IMR-90 (cell line): ENCODE measurements around the gene KCNK6. TPM values are rescaled to one million over a fixed set of nuclear protein-coding genes. Genes with fewer than 3 reads are reported as not detected.

Experiments used
- ATAC-seq: fragments of 200-7000 bp; cut with Tn5 transposase; 2 replicates; pipeline ENCODE4 v1.9.1; 2020; ENCODE audit warnings: low read depth, mild to moderate bottlenecking, moderate library complexity
- BruUV-seq: library from RNA; stranded (reverse); fragments of 400-500 nt; replicated peaks from 2 replicates; lab custom pipeline; 2021; lab: Mats Ljungman, UMichigan
- CTCF ChIA-PET: fragments of 300-600 bp; formaldehyde crosslinking; extraction: SDS; loops from one replicate; lab custom pipeline; 2021; ENCODE audit warnings: antibody characterized with exemption; lab: Yijun Ruan, JAX
- POLR2A ChIA-PET: fragments of 300-600 bp; sonication (Branson Sonifier 250); formaldehyde crosslinking; loops from one replicate; lab custom pipeline; 2022; ENCODE audit warnings: antibody characterized with exemption; ENCODE audit not compliant: unreplicated experiment; lab: Charles Lee
- DNase-seq: peaks from one replicate; pipeline ENCODE4 v3.0.0; 2013
- H2AFZ ChIP-seq: replicated peaks from 2 replicates; pipeline ENCODE3; 2013; ENCODE audit warnings: low read length, mild to moderate bottlenecking; ENCODE audit not compliant: poor library complexity
- H2AK5ac ChIP-seq: 2 replicates; pipeline ENCODE4 v1.6.1; 2013; ENCODE audit warnings: low read depth, low read length, inconsistent platforms
- H2AK9ac ChIP-seq: replicated peaks from 2 replicates; pipeline ENCODE3; 2013; ENCODE audit warnings: mild to moderate bottlenecking, low read depth, low read length, moderate library complexity; ENCODE audit not compliant: poor library complexity
- H2BK120ac ChIP-seq: 2 replicates; pipeline ENCODE4 v1.6.1; 2013; ENCODE audit warnings: low read depth, low read length, inconsistent platforms
- H2BK15ac ChIP-seq: 3 replicates; pipeline ENCODE4 v1.6.1; 2013; ENCODE audit warnings: low read depth, low read length, inconsistent platforms
- H2BK20ac ChIP-seq: 2 replicates; pipeline ENCODE4 v1.6.1; 2013; ENCODE audit warnings: low read depth, mild to moderate bottlenecking, inconsistent platforms, low read length, moderate library complexity
- H2BK5ac ChIP-seq: 2 replicates; pipeline ENCODE4 v1.6.1; 2013; ENCODE audit warnings: mild to moderate bottlenecking, low read depth, low read length, inconsistent platforms; ENCODE audit not compliant: poor library complexity, severe bottlenecking
- H3K14ac ChIP-seq: replicated peaks from 2 replicates; pipeline ENCODE4 v1.6.1; 2013; ENCODE audit warnings: low read depth, low read length, inconsistent platforms
- H3K18ac ChIP-seq: 2 replicates; pipeline ENCODE4 v1.6.1; 2013; ENCODE audit warnings: low read depth, low read length, control low read depth
- H3K23ac ChIP-seq: 2 replicates; pipeline ENCODE4 v1.6.1; 2013; ENCODE audit warnings: low read depth, low read length, inconsistent platforms
- H3K27ac ChIP-seq: 2 replicates; pipeline ENCODE4 v1.5.1; 2013; ENCODE audit warnings: mild to moderate bottlenecking, control low read depth, low read length; ENCODE audit not compliant: insufficient read depth
- H3K27me3 ChIP-seq: 2 replicates; pipeline ENCODE4 v1.6.1; 2013; ENCODE audit warnings: low read length; ENCODE audit not compliant: control insufficient read depth, insufficient read depth
- H3K36me3 ChIP-seq: 2 replicates; pipeline ENCODE4 v1.6.1; 2013; ENCODE audit warnings: low read length, mixed read lengths; ENCODE audit not compliant: control insufficient read depth, insufficient read depth
- H3K4ac ChIP-seq: 2 replicates; pipeline ENCODE4 v1.6.1; 2013; ENCODE audit warnings: low read depth, low read length, inconsistent platforms
- H3K4me1 ChIP-seq: 2 replicates; pipeline ENCODE4 v1.6.1; 2013; ENCODE audit warnings: low read length, mixed read lengths; ENCODE audit not compliant: control insufficient read depth, insufficient read depth
- H3K4me2 ChIP-seq: 2 replicates; pipeline ENCODE4 v1.6.1; 2013; ENCODE audit warnings: low read depth, mild to moderate bottlenecking, control low read depth, low read length, moderate library complexity
- H3K4me3 ChIP-seq: 2 replicates; pipeline ENCODE4 v1.5.1; 2013; ENCODE audit warnings: low read depth, mild to moderate bottlenecking, control low read depth, low read length, moderate library complexity; ENCODE audit not compliant: insufficient read depth
- H3K56ac ChIP-seq: 2 replicates; pipeline ENCODE4 v1.6.1; 2013; ENCODE audit warnings: low read length, inconsistent platforms; ENCODE audit not compliant: insufficient read depth; ENCODE audit errors: extremely low read depth
- H3K79me1 ChIP-seq, 2 experiments: 2 replicates each; pipeline ENCODE4 v1.6.1; 2013; ENCODE audit warnings: low read length in 2 of 2, inconsistent platforms in 1 of 2, low read depth in 1 of 2
- H3K9ac ChIP-seq: 2 replicates; pipeline ENCODE4 v1.6.1; 2013; ENCODE audit warnings: low read depth, low read length, control low read depth
- H3K9me1 ChIP-seq: 2 replicates; pipeline ENCODE4 v1.6.1; 2013; ENCODE audit warnings: low read length, inconsistent platforms; ENCODE audit not compliant: insufficient read depth
- H3K9me3 ChIP-seq: 2 replicates; pipeline ENCODE4 v1.6.1; 2013; ENCODE audit warnings: low read length; ENCODE audit not compliant: control insufficient read depth, insufficient read depth
- H4K20me1 ChIP-seq: 2 replicates; pipeline ENCODE4 v1.6.1; 2013; ENCODE audit warnings: low read length, inconsistent platforms; ENCODE audit not compliant: insufficient read depth
- H4K5ac ChIP-seq: 2 replicates; pipeline ENCODE4 v1.6.1; 2013; ENCODE audit warnings: mild to moderate bottlenecking, low read depth, low read length, control low read depth
- H4K8ac ChIP-seq, 2 experiments: 2 replicates each; pipeline ENCODE4 v1.6.1; 2013; ENCODE audit warnings: low read depth in 2 of 2, low read length in 2 of 2, control low read depth in 1 of 2, inconsistent platforms in 1 of 2
- H4K91ac ChIP-seq: 2 replicates; pipeline ENCODE4 v1.6.1; 2013; ENCODE audit warnings: low read depth, low read length, inconsistent platforms; ENCODE audit not compliant: insufficient read depth
- CHD1 ChIP-seq: IDR thresholded peaks from 2 replicates; pipeline ENCODE4 v1.6.1; 2012; ENCODE audit warnings: low read depth, low read length, improper control_type of control experiment
- ELK1 ChIP-seq: fragments of 150-350 bp; IDR thresholded peaks from 2 replicates; pipeline ENCODE4 v1.6.1; 2016; ENCODE audit warnings: low read depth, mild to moderate bottlenecking, low read length, moderate library complexity, borderline replicate concordance
- MXI1 ChIP-seq: IDR thresholded peaks from 2 replicates; pipeline ENCODE4 v1.6.1; 2012; ENCODE audit warnings: low read depth, mild to moderate bottlenecking, low read length, moderate library complexity, borderline replicate concordance
- NFE2L2 ChIP-seq: fragments of 150-350 bp; IDR thresholded peaks from 2 replicates; pipeline ENCODE4 v1.6.1; 2016; ENCODE audit warnings: low read depth, mild to moderate bottlenecking, low read length
- POLR2A ChIP-seq: IDR thresholded peaks from 2 replicates; pipeline ENCODE4 v1.6.1; 2012; ENCODE audit warnings: mild to moderate bottlenecking, low read depth, low read length
- RAD21 ChIP-seq: IDR thresholded peaks from 2 replicates; pipeline ENCODE4 v1.6.1; 2012; ENCODE audit warnings: low read length, improper control_type of control experiment
- RFX5 ChIP-seq: IDR thresholded peaks from 2 replicates; pipeline ENCODE4 v1.8.0; 2012; ENCODE audit warnings: low read depth, mild to moderate bottlenecking, low read length, moderate library complexity
- WGBS, 2 experiments: methylation state at CpG; one replicate each; pipeline versions ENCODE4 v1.1.5 to v1.1.7; 2013; ENCODE audit warnings: missing lambda C conversion rate in 2 of 2; ENCODE audit not compliant: insufficient read length in 1 of 2; ENCODE audit errors: extremely low coverage in 2 of 2; 5-methylcytosine and 5-hydroxymethylcytosine counted together
- dilution Hi-C: fragments of 300-500 bp; cut with HindIII; formaldehyde crosslinking; loops from one replicate; pipeline ENCODE4 v1.14.3; 2018; ENCODE audit warnings: low sequenced_read_pairs; ENCODE audit not compliant: unreplicated experiment
- in situ Hi-C: fragments of 300-500 bp; cut with MboI; formaldehyde crosslinking; loops from 3 replicates; pipeline ENCODE4 v1.14.3; 2019; ENCODE audit warnings: low sequenced_read_pairs, inconsistent platforms, mixed read lengths
- intact Hi-C: fragments of 100-400 bp; cut with micrococcal nuclease; formaldehyde crosslinking; loops from 2 replicates; pipeline ENCODE4 v1.10.0; 2022
- polyA plus RNA-seq, 3 experiments: library from polyadenylated mRNA; depleted of rRNA; stranded (reverse); fragments of >200 nt; gene quantifications; 2 replicates each; pipeline ENCODE4 v1.2.3, GENCODE V29; 2012; ENCODE audit warnings: low replicate concordance in 1 of 3
- total RNA-seq: library from RNA; depleted of rRNA; stranded (reverse); fragments of >200 nt; gene quantifications from 2 replicates; pipeline ENCODE4 v1.2.3, GENCODE V29; 2012

Gene KCNK6
- total and polyA plus RNA-seq, 2 of the 4 experiments (the other 2 are of a cell fraction) = 2.7 to 4.5 TPM

GRCh38 chr19:38360351-38360750 lies 40.7 kb downstream of the KCNK6 start:
- H4K20me1 ChIP-seq = 0 out of 2 replicates have a peak, but pooled peaks cover 3% of the 10 kb centered on the region
- H3K23ac ChIP-seq = no peak overlapping the region
- H3K4me1 ChIP-seq = no peaks in the 10 kb centered on the region
- H3K18ac ChIP-seq = no peak overlapping the region
- no peak overlapping the region for H3K4me3 ChIP-seq
- BruUV-seq = no TSS peak
- no peak overlapping the region for H4K5ac ChIP-seq
- no peak for DNase-seq
- no peak overlapping the region for H2BK15ac ChIP-seq
- no peak overlapping the region for H3K56ac ChIP-seq
- no peaks in the 10 kb centered on the region for H3K9me3 ChIP-seq
- no peak overlapping the region for H2BK5ac ChIP-seq
- dilution Hi-C loops = no loop called here
- no peak overlapping the region for H2AFZ ChIP-seq
- in situ Hi-C loops = no loop called here
- no peaks in the 10 kb centered on the region for H3K79me1 ChIP-seq
- no peak overlapping the region for H3K9ac ChIP-seq
- H4K8ac ChIP-seq = no peak overlapping the region
- no peak overlapping the region for H2AK9ac ChIP-seq
- WGBS, 2 experiments = 89% methylated on average over 7 of the region's 9 CpGs; no CpG with 5 or more reads in 1 of the 2 experiments
- no peak overlapping the region for H3K4me2 ChIP-seq
- no peak overlapping the region for H4K91ac ChIP-seq
- no peak overlapping the region for H2BK120ac ChIP-seq
- no peak overlapping the region for H2BK20ac ChIP-seq
- H3K9me1 ChIP-seq = no peaks in the 10 kb centered on the region
- no peaks in the 10 kb centered on the region for H3K36me3 ChIP-seq
- ATAC-seq = no peak
- intact Hi-C loops = no loop called here
- no peak overlapping the region for H3K14ac ChIP-seq
- H2AK5ac ChIP-seq = no peak overlapping the region
- TF ChIP-seq MXI1 (no peak), RFX5 (no peak), RAD21 (no peak), NFE2L2 (no peak), POLR2A (no peak), ELK1 (no peak), CHD1 (no peak)
- ChIA-PET POLR2A (interaction anchor here (0.6 kb wide), 1 partner anchor 26 kb away, joined by 4 read pairs; no protein-coding TSS in a partner anchor), CTCF (interaction anchor here (0.5 to 0.6 kb wide), 2 partner anchors 25 to 30 kb away, joined by 3 to 4 read pairs; no protein-coding TSS in a partner anchor)
- H3K27ac ChIP-seq = no peak overlapping the region
- H3K4ac ChIP-seq = no peak overlapping the region
- peaks cover 44% of the 10 kb centered on the region for H3K27me3 ChIP-seq
